ENCODE data around the gene HSPG2.
"Not testable (repeated sequence)": the region's sequence is repeated elsewhere in the genome, so short reads cannot be mapped to it uniquely, and the experiment has no call there.

Gene HSPG2

DNA sequence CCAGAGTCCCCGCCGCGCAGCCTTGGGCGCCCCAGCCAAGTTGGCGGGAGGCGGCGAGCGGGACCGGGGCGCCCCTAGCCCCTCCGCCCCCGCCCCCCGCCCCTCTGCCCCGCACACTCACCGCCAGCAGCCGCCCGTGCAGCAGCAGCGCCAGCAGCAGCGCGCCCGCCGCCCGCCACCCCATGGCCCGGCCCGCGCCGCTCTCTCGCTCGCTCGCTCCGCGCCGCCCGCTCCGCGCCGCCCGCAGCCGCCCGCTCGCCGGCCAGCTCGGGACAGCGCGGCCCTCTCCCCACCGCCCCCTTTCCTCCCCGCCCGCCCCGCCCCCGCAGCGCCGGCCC is at the start of gene HSPG2:
HSPG2 (minus strand) TSS at position 277 of the 338 bp plus-strand sequence; CDS start at position 184, 93 bp downstream.
- DNase-seq: no peak

DNA sequence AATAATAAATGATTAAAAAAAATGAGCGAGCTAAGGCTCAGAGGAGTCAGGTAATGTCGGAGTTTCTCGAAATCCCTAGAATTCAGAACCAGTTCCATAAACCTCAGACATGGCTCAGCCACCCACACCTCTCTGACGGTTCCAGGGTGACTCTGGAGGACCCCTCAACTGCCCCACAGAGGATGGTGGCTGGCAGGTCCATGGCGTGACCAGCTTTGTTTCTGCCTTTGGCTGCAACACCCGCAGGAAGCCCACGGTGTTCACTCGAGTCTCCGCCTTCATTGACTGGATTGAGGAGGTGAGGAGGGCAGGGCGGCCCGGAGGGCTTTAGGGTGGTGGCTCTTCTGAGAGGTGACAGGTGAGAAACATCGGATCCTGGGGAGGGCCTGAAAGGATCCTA is 49.3 kb upstream of the HSPG2 start:
- not testable (repeated sequence) for DNase-seq

DNA sequence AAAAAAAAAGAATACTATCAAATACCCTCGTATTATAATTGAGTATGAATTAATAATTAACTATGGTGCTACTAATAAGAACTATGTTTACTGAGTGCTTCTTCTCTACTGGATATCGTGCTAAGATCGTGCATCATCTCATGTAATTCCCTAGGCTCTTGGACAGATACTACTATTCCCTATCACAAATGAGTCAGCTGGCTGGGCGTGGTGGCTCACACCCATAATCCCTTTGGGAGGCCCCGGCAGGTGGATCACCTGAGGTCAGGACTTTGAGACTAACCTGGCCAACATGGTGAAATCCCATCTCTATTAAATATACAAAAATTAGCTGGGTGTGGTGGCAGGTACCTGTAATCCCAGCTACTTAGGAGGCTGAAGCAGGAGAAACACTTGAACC is 48.8 kb upstream of the HSPG2 start:
- DNase-seq: not testable (repeated sequence)

DNA sequence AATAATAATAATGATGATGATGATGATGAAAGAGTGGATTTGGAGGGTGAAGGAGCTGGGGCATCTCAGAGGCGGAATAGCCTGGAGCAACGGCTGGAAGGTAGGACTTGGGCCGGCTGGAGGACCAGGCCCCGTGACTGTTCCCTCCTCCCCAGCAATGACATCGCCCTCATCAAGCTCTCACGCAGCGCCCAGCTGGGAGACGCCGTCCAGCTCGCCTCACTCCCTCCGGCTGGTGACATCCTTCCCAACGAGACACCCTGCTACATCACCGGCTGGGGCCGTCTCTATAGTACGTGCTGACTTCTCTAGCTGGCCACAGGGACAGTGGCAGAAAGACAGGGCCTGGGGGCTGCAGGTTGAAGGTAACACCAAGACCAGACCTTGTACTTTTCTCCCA is 46.4 kb upstream of the HSPG2 start:
- not testable (repeated sequence) for DNase-seq

DNA sequence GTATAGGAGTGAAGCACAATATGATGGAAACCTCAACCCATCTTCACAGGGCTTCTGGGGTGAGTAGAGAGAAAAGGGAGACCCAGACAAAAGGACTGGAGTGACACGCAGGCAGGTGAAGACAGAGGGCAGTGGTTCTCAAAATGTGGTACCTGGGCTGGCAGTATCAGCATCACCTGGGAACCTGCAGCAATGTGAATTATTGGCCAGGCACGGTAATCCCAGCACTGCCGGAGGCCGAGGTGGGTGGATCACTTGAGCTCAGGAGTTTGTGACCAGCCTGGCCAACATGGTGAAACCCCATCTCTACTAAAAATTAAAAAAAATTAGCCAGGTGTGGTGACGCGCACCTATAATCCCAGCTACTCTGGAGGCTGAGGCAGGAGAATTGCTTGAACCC is 45.0 kb upstream of the HSPG2 start:
- not testable (repeated sequence) for DNase-seq

DNA sequence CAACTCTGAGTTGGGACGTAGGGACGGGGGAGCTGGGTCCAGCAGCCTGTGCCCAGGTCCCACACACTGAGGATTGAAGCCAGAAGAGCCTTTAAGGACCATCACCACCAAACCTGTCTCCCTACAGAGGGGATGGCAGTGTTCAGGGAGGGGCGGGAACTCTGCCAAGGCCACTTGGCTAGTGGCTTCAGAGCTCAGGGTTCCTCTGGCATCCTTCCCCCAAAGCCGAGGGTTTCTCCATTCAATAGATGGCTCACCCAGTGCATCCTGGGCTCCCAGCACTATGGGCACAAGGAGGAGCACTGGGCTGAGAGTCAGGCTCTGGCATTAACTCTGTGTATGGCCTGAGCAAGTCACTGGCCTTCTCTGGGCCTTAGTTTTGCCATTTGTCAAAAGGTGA is 44.1 kb upstream of the HSPG2 start:
- not testable (repeated sequence) for DNase-seq

DNA sequence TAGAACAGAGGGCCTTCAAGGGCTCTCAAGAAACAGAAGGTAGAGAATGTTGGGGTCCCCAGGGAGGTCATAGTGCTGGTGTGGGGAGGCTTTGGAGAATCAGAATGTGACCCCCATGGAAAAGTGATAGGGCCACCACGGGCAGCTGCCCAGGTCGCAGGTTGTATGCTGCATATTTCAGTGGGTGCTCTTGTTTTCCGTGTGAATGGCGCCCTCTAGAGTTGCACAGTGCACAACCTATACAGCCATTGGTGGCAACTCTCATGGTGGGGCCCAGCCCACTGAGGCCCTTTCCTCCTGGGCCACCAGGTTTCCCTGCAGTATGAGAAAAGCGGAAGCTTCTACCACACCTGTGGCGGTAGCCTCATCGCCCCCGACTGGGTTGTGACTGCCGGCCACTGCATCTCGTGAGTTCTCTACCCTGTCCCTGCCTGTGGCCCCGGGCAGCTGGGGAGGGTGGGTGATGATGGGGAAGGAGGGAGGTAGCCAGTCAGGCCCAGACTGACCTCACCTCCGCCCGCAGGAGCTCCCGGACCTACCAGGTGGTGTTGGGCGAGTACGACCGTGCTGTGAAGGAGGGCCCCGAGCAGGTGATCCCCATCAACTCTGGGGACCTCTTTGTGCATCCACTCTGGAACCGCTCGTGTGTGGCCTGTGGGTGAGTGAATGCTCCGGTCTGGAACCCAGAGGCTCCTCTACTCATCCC is 43.6 kb upstream of the HSPG2 start:
- DNase-seq: not testable (repeated sequence)

DNA sequence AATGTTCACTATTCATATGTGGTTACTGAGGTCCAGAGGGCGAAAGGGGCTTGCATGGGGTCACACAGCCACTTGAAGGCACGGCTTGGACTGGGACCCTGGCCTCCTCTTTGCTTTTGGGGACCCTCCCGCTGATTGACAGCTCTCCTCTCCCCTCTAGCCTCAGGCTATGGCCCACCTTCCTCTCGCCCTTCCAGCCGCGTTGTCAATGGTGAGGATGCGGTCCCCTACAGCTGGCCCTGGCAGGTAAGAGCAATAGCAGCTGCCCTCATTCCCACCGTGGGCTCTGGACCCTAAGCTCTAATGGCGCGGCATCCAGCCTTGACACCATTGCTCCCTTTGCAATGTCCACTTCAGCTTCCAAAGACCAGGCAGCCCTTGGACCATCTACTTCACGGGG is 41.1 kb upstream of the HSPG2 start:
- not testable (repeated sequence) for DNase-seq

DNA sequence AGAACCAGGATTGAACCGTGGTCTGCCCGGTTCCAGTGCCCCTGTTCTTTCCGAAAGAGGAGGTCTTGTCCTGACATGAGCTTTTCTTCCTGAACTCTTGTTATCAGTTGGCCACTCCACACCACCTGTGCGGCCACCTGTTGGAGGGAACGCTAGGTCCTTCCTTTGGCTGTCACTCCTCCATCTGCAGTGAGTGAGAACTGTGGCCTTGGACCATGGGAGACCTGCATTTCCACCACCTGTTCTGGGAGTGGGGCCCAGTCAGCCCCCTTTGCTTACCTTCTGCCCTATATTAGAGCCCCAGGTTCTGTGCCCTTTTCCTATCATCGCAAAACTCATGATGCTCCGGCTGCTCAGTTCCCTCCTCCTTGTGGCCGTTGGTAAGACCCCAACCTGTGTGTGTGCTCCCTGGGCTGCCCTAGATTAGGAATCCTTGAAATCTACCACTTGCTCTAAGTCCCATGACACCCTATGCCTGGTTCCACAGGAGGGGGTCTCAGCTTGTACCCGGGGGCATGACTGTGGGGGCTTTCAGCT is 39.7 kb upstream of the HSPG2 start, which contains the start of gene CELA3B:
CELA3B (plus strand) TSS at position 320 of the 537 bp plus-strand sequence; CDS start at position 338, 18 bp downstream.
- not testable (repeated sequence) for DNase-seq

DNA sequence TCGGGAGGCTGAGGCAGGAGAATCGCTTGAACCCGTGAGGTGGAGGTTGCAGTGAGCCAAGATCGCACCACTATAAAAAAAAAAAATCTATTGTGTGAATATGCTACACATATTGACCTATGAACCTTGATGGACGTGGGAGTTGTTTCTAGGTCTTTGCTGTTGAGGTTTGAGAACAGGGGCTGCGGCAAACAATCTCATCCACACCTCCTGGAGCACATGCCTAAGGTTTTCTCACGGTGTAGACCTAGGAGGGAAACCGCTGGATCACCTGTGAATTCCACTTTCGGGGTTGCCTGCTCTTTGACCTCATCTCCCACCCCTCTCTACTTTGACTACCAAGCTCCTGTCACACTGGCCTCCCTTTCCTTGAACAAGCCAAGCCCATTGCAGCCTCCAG is 38.2 kb upstream of the HSPG2 start:
- DNase-seq: not testable (repeated sequence)

DNA sequence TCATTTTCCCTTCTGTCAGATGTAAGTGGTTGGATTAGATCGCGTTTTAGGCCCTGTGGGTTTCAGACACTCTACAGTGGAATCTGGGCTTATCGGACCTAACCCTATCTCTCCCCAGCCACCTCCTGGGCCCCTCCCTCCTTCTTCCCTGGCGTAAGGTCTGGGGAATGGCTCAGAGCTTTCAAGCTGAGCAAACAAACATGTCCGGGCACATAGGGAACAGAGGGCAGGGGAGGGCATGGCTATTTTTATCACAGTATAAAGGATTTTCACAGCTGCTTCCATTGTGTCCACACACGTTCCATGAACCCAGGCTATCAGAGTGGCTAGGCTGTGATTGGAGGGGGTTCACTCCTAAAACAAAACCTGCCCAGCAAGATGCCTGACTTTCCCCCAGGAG is 37.6 kb upstream of the HSPG2 start:
- not testable (repeated sequence) for DNase-seq

DNA sequence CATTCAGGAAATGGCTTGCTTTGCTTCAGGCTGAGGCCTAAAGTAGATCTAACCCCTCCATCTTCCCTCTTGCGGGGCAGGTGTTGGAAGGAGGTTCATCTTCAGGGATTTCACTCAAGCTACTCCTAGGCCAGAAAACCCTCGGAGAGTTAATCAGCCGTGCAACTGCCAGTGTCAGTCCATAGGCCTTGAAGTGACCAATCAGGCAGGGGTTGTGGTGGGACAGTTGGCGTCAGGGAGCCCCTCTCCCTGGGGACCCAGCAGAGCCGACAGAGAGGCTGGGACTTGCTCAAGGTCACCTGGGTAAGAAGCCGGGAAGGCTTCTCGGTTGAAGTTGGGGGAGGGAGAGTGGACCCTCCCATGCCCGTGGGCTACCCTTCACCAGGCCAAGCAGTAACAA is 36.8 kb upstream of the HSPG2 start:
- DNase-seq: not testable (repeated sequence)

DNA sequence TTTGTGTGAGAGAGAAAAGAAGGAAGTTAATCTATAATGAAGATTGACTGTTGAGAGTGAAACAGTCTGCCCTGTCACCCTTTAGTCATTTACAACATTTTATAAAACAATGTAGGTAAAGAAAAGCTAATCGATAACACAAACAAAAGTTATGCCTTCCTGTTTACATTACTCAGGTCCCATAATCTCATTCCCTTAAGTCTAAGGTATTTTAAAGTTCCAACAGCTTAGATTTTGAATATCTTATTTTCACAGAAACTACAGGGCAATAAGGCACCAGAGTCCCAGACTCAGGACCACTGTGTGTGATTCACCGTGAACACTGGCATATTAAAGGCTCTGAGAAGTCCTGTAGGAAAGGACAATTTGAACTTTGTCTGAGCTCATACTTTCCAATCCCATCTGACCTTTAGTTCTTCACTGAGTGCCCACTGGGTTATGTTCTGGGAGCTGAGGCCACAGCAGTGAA is 35.9 kb upstream of the HSPG2 start:
- DNase-seq: not testable (repeated sequence)

DNA sequence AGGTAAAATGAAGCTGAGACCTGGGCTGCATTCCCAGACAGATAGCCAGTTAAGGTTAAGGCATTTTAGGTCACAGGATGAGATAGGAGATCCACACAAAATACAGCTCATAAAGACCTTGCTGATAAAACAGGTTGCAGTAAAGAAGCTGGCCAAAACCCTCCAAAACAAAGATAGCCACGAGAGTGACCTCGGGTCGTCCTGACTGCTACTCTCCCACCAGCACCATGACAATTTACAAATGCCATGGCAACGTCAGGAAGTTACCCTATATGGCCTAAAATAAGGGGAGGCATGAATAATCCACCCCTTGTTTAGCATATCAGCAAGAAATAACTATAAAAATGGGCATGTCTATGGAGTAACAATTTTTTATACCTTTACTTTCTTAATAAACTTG is 33.4 kb upstream of the HSPG2 start:
- not testable (repeated sequence) for DNase-seq

DNA sequence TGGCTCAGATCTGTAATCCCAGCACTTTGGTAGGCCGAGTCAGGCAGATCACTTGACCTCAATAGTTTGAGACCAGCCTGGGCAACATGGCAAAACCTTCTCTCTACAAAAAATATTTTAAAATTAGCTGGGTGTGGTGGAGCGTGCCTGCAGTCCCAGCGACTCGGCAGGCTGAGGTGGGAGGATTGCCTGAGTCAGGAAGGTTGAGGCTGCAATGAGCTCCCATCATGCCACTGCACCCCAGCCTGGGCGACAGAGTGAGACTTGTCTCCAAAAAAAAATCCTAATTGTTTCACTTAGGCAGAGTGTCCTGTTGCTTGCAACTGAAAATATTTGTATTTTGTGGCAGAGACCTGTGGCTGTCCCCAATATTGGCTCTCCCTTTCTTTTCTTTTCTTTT is 32.0 kb upstream of the HSPG2 start:
- not testable (repeated sequence) for DNase-seq

DNA sequence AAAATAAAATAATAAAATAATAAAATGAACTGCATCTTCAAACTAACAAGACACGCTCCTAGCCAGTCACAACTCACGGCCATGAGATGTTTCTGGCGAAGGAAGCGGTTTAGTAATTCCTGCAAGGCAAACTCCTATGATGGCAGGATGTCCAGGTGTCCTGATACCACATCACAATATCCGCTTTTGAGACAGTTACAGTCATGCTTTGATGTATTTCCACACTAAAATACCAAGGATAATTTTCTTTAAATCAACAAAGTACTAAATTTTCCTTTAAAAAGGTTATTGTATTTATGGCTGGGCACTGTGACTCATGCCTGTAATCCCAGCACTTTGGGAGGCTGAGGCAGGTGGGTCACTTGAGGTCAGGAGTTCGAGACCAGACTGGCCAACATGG is 30.1 kb upstream of the HSPG2 start:
- not testable (repeated sequence) for DNase-seq

DNA sequence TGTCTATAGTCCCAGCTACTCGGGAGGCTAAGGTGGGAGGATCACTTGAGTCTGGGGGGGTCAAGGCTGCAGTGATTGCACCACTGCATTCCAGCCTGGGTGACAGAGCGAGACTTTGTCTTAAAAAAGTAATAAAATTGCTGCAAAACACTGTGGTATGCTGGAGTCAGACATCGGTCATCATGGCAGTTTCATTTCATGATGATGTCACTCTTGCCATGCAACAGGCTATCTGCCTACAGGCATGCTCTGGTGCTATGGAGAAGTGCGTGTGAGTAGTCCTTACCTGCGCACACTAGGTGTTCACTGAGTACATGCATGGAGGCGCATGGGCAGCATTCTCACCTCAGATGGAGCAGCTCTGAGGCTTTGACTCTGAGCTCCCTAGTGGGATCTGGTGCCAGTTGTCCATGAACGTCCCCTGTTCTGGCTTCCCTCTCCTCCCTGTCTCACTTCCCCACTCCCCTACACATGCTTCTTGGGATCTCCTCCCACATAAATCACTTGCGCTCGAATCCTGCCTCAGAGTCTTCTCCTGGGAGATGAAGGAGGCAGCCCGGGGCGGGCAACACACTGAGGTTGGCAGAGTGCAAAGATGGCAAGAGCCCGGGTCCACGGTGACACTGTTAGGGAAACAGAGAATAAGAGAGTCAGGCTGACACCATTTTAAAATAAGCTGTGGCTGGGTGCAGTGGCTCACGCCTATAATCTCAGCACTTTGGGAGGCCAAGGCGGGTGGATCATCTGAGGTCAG is 29.3 kb upstream of the HSPG2 start:
- DNase-seq: no peak

DNA sequence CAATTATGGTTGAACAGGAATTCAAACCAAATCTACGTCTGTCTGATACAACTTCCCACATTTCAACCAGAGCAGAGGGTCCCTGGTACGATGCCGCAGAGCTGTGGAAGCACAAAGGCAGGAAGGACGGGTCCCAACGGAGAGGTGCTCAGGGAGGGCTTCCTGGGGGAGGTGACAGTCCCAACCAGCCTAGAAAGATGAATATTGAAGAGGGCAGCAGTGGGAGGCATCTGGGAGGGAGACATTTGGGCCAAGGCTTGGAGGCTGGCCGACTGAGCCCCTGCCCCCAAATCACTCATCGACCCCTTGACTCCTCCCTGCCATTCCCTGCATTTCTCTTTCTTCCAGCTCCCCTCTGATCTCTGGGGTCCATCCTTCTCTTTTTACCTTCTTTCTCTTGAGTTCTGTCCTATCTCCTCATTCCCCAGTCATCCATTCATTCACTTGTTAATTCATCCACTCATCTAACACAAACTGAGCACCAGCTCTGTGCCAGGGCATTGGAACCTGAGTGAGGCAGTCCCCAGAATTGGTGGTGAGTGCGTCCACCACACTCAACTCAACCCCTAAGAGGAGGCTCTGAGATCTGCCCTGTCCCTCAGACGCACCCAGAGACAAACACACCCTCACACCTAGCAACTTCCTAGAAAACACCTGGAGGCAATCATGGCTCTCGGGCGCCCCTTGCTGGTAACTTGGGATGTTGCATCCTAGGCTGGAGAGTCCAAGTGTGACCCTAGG is 26.5 kb upstream of the HSPG2 start:
- peak; percentile 80 for DNase-seq

DNA sequence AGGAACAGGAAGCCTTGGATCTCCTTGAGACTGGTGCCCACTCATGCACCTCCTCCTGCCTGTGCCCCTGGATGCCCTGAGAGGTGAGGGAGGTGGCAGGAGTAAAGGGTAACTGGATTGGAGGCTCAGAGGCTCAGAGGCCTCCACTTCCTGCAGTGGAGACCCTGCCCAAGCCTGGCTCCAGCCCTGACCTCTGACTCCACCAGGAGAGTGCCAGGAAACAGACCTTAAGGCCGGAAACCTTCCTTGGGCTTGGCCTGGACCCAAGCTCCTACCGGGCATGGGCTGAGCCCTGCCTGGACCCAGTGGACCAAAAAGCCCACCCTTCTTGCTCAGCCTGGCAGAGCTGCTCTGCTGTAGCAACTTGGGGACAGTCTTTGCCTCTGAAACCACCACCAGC is 24.7 kb upstream of the HSPG2 start:
- DNase-seq: no peak

DNA sequence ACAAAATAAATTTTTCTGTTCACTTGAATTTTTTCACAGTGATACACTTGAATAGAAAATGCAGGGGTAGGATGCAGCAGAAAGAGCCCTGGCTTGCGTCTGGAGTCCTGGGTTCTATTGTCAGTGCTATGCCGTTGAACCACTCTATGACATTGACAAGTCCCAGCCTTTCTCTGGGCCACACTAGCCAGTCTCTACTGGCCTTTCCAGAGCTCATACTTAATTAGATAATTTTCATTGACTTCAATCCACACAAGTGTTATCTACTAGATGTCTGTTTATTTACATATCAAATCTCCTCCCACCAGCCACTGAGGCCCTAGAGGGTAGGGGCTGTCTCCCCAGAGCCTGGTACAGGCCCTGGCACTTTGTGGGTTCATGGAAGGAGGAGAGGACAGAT is 24.2 kb upstream of the HSPG2 start:
- DNase-seq: no peak

DNA sequence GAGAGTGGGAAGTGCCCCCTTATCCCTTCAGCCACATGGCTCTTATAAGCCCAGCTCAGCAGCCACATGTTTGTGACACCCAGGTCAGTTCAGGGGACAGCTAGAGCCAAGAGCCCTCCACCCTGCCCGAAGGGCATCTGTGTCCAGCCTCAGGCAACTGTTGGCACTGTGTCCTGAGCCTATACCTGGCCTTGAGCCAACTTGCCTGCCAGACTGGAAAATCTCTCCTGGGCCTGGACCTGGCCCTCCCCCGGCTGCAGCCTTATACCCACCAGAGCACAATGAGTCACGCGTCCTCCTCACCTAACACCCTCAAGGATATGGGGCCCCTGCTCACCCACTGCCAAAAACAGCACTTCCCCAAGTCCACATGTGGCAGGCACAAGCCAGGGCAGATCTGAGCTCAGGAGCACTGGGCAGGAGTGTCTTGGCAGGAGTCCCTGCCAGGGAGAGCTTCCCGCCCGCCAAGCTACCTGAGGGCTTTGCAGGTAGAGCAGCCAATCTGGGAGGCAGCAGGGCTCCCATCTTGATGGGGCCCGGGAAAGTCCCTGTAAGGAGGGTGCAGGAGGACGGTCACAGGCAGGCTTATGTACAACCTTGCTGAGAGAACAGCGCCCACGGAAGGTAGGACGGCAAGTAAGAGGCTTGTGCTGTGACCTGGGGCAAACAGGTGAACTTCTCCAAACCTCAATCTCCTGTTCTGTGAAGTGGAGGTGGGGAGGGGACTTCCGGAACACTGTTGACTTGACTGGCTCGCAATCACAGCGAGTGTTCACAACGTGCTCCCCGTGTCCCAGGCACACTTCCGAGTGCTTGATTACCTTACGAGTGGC is 19.8 kb upstream of the HSPG2 start:
- peak; percentile 50 for DNase-seq

Data from activated naive CD4-positive, alpha-beta T cell treated with anti-CD3 and anti-CD28 coated beads, Interleukin-2, amount 50 U/mL, for 16 hours (primary cell).